Stimulated activated CD4-positive, alpha-beta T cell treated with anti-CD3 and anti-CD28 coated beads, Interleukin-15, amount 100 ng/mL, for 1 hour (primary cell): Measurements from ENCODE around the gene NBAS.
"Not testable (repeated sequence)": the region's sequence is repeated elsewhere in the genome, so short reads cannot be mapped to it uniquely, and the experiment has no call there.

Experiments used
- DNase-seq, 2 donors: peaks; one replicate each; pipeline ENCODE4 v3.0.0-alpha.2; 2020; ENCODE audit warnings: low read depth in 1 of 2, low spot score in 1 of 2

Gene NBAS

DNA sequence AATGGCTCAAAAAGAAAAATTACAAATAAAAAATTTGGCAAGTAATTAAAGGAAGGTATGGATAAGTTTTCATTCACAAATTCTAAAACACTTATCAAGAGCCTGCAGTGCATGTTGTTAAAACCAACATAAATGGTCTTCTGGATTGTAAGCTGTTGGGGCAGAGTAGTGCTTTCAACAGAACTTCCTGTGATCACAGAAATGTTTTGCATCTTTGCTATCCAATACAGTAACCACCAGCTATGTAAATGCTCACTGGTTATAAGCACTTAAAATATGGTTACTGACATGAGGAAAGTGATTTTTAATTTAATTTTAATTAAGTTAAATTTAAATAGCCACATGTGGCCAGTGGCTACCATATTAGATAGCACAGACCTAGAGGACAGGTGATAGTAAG, 133.1 kb downstream of the NBAS start:
- DNase-seq: no peak

- no peak for DNase-seq
Observed at GRCh38 chr2:15426606-15427005, 134.5 kb downstream of the NBAS start.

DNA sequence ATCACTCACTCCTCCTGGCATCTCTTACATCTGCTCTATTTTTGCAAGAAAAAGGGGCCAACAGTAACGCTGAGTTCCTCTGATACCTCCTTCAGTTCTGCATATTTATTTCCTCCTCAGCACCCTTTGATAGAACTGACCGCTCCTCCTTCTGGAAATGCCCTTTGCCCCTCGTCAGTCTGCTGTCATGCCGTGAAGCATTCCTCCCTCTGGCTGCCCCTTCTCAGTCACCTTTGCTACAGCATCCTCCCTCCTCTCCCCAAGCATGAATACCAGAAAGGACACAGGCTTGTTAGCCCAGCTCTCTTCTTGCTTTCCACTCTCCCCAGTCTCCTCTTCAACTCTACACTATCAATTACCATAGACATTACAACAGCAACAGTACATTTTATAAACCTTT, 135.4 kb downstream of the NBAS start:
- DNase-seq: no peak

GRCh38 chr2:15421753-15422152, 139.4 kb downstream of the NBAS start:
- DNase-seq: no peak

GRCh38 chr2:15415748-15416147, 145.4 kb downstream of the NBAS start:
- DNase-seq: no peak

DNA sequence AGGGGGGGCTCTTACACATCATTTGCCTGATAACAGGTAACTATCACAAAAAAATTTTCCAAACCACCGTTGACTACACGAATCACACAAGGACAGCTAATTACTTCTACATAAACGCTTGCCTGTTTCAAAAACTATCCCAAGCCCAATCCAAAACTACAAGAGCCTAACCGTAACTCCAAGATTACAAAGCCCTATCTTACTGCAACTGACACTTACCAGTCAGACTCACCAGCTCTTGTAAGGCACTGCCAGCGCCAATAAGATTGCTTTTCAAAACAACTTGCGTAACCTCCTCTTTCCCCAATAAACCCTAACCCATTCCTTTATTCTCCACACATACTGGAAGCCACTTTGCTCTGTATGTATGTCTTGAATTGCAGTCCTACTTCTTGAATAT, 148.4 kb downstream of the NBAS start:
- no peak for DNase-seq

GRCh38 chr2:15412309-15412708, 148.8 kb downstream of the NBAS start:
- DNase-seq: no peak

GRCh38 chr2:15410884-15411283, 150.2 kb downstream of the NBAS start:
- no peak for DNase-seq

- no peak for DNase-seq
Observed at GRCh38 chr2:15408759-15409158, 152.4 kb downstream of the NBAS start.

DNA sequence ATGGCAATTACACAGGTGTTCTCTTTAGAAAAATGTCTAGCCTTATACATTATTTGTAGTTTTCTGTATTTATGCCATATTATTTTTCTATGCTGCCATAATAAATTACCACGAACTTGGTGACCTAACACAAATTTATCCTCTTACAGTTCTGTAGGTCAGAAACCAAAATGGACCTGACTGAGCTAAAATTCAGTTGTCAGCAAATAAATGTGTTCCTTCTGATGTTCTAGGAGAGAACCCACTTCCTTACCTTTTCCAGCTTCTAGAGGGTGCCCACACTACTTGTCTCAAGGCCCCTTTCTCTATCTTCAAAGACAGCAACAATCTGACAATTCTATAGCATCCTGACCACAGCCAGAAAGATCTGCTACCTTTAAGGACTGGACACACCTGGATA, 153.5 kb downstream of the NBAS start:
- no peak for DNase-seq

GRCh38 chr2:15404511-15404910, 156.6 kb downstream of the NBAS start:
- not testable (repeated sequence) for DNase-seq

DNA sequence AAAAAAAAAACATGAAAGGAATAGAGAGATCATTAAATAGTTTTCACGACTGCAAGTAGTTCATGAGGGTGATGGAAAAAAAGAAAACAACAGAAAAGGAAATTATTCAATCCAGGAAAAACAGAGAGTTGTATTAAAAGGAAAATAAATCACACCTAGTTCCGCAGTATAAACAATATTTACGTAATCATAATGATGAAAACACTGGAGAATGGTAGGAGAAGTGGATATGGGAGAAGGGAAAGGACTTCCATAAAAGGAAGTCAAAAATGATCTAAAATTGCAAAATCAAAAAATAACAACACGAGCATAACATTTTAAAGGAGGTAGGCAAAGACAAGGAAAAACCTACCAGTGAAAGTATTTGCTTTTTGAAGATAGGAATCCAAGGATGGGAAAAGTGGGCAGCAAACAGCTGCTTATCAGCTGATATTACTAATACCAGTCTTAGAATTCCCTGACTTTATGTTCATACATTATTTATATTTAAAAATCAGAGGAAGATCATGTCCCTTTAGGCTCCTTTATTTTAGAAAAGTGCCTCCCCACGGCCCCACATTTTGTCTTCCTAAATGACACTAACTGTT, 160.8 kb downstream of the NBAS start:
- DNase-seq: no peak

- DNase-seq: no peak
Observed at GRCh38 chr2:15399241-15399640, 161.9 kb downstream of the NBAS start.

GRCh38 chr2:15391751-15392150, 169.4 kb downstream of the NBAS start:
- no peak for DNase-seq

DNA sequence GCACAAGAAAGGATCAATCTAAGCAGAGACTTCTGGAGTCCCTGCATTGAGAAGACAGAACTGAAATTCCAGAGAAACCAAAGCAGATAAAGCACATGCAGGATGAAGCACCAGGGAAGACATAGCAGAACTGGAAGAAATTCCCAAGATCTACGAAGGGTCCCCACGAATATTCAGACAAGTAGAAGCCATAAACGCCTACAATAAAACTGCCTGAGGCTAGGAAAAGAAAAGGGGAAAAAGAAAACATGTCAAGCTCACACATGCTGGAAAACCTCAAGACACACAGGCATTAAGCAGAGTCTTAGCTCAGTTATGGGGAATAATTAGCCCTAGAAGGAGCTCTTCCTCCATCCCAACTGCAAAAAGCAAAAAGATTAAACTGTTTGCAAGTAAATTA, 171.2 kb downstream of the NBAS start:
- no peak for DNase-seq

GRCh38 chr2:15389326-15389700, 171.8 kb downstream of the NBAS start:
- no peak for DNase-seq

- DNase-seq: no peak
Observed at GRCh38 chr2:15388406-15389325, 172.5 kb downstream of the NBAS start.

- DNase-seq: no peak
Observed at GRCh38 chr2:15385184-15385583, 175.9 kb downstream of the NBAS start.

GRCh38 chr2:15383695-15384350, 177.3 kb downstream of the NBAS start:
- DNase-seq: no peak

DNA sequence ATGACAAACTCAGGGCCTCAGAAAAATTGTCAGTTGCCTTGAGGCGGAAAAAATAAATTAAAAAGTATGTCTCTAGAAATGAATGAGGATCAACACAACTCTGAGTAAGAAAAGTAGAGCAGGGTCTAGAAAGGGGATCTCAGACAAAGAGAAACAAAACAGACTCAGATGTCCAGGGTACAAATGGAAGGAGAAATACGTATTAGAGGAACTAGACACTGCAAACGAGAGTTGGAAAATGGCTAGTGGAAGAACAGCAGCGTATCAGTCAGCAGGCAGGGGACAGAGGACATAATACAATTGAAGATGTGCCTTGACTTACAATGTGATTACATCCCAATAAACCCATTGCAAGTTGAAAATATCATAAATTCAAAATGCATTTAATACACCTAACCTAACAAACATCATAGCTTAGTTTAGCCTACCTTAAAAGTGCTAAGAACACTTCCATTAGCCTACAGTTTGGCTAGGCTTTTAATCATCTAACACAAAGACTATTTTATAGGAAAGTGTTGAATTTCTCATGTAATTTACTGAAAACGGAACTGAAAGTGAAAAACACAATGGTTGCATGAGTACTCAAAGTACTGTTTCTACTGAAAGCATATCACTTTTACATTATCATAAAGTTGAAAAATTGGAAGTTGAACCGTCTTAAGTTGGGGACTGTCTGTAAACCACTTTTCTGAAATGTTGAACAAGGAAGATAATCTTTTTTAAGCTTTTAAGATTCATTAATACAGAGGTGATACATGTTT, 182.8 kb downstream of the NBAS start:
- DNase-seq: no peak

- DNase-seq: no peak
Observed at GRCh38 chr2:15377202-15377601, 183.9 kb downstream of the NBAS start.

GRCh38 chr2:15372019-15372418, 189.1 kb downstream of the NBAS start:
- DNase-seq: no peak
